Fibroblast of peridontal ligament (primary cell): ENCODE data around the gene CDS2.
"Not testable (repeated sequence)": the region's sequence is repeated elsewhere in the genome, so short reads cannot be mapped to it uniquely, and the experiment has no call there.

Experiments used
- DNase-seq: peaks from one replicate; pipeline ENCODE4 v3.0.0-alpha.2; 2010; ENCODE audit errors: extremely low read depth

The CDS2 gene

GRCh38 chr20:5126512-5127203 lies at the start of gene CDS2:
Gene CDS2, plus strand, starts transcription at chr20:5127008. Its CDS starts 85 bp downstream, at chr20:5127093.
- peak; percentile 97 for DNase-seq

GRCh38 chr20:5077761-5078387 lies 48.9 kb upstream of the CDS2 start:
- DNase-seq: no peak

GRCh38 chr20:5078399-5078958 lies 48.3 kb upstream of the CDS2 start:
- DNase-seq: peak; percentile 35

GRCh38 chr20:5080384-5080877 lies 46.4 kb upstream of the CDS2 start:
- peak; percentile 88 for DNase-seq

GRCh38 chr20:5085380-5085779 lies 41.4 kb upstream of the CDS2 start:
- DNase-seq: no peak

GRCh38 chr20:5088688-5089087 lies 38.1 kb upstream of the CDS2 start:
- no peak for DNase-seq

GRCh38 chr20:5090191-5090590 lies 36.6 kb upstream of the CDS2 start:
- no peak for DNase-seq

GRCh38 chr20:5091902-5092301 lies 34.9 kb upstream of the CDS2 start:
- DNase-seq: no peak

- DNase-seq: no peak
Observed at GRCh38 chr20:5092765-5093339, 34.0 kb upstream of the CDS2 start.

GRCh38 chr20:5095454-5095853 lies 31.4 kb upstream of the CDS2 start:
- no peak for DNase-seq

- no peak for DNase-seq
Observed at GRCh38 chr20:5095931-5096330, 30.9 kb upstream of the CDS2 start.

- DNase-seq: no peak
Observed at GRCh38 chr20:5096463-5096862, 30.3 kb upstream of the CDS2 start.

- DNase-seq: not testable (repeated sequence)
Observed at GRCh38 chr20:5099009-5099408, 27.8 kb upstream of the CDS2 start.

GRCh38 chr20:5099909-5100308 lies 26.9 kb upstream of the CDS2 start:
- DNase-seq: not testable (repeated sequence)

GRCh38 chr20:5100684-5101347 lies 26.0 kb upstream of the CDS2 start:
- DNase-seq: peak; percentile 68

- no peak for DNase-seq
Observed at GRCh38 chr20:5104479-5104878, 22.3 kb upstream of the CDS2 start.

- no peak for DNase-seq
Observed at GRCh38 chr20:5109276-5109675, 17.5 kb upstream of the CDS2 start.

- no peak for DNase-seq
Observed at GRCh38 chr20:5113615-5113986, 13.2 kb upstream of the CDS2 start.

GRCh38 chr20:5114403-5114802 lies 12.4 kb upstream of the CDS2 start:
- no peak for DNase-seq

- no peak for DNase-seq
Observed at GRCh38 chr20:5116875-5117274, 9.9 kb upstream of the CDS2 start.

GRCh38 chr20:5118220-5119142 lies 8.3 kb upstream of the CDS2 start:
- DNase-seq: no peak
